Sigmoid colon (tissue), 4 donors: Measurements from ENCODE around the gene NIPSNAP3A.
"Not testable (repeated sequence)": the region's sequence is repeated elsewhere in the genome, so short reads cannot be mapped to it uniquely, and the experiment has no call there.

ENCODE experiments used
- POLR2AphosphoS5 ChIP-seq, 4 donors: sonication (generic); formaldehyde crosslinking; IDR thresholded peaks; one replicate each; pipeline ENCODE4 v1.6.1; 2017; ENCODE audit warnings: antibody characterized with exemption in 4 of 4
- TF ChIP-seq, protein P1 (sequence below), 4 experiments: fragments of 450-650 bp in 3 of 4; fragments of 200-600 bp in 1 of 4; IDR thresholded peaks; one replicate each; pipeline ENCODE4 v1.5.1; 2016 to 2019; ENCODE audit warnings: antibody characterized with exemption in 4 of 4, mild to moderate bottlenecking in 3 of 4, moderate library complexity in 2 of 4

DNA sequence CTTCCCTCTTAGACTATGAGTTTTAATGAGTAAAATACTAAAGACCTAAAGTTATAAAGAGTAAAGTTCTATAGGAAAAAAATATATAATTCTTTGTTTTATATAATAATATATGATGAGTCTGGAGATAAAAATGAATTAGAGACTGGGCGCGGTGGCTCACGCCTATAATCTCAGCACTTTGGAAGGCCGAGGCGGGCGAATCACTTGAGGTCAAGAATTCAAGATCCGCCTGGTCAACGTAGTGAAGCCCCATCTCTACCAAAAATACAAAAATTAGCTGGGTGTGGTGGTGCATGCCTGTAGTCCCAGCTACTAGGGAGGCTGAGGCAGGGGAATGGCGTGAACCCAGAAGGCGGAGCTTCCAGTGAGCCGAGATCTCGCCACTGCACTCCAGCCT, 21.5 kb downstream of the NIPSNAP3A start:
- TF ChIP-seq POLR2AphosphoS5 (IDR thresholded peaks at IDR 0.05), result not testable (repeated sequence)
- TF ChIP-seq, protein P1, sequence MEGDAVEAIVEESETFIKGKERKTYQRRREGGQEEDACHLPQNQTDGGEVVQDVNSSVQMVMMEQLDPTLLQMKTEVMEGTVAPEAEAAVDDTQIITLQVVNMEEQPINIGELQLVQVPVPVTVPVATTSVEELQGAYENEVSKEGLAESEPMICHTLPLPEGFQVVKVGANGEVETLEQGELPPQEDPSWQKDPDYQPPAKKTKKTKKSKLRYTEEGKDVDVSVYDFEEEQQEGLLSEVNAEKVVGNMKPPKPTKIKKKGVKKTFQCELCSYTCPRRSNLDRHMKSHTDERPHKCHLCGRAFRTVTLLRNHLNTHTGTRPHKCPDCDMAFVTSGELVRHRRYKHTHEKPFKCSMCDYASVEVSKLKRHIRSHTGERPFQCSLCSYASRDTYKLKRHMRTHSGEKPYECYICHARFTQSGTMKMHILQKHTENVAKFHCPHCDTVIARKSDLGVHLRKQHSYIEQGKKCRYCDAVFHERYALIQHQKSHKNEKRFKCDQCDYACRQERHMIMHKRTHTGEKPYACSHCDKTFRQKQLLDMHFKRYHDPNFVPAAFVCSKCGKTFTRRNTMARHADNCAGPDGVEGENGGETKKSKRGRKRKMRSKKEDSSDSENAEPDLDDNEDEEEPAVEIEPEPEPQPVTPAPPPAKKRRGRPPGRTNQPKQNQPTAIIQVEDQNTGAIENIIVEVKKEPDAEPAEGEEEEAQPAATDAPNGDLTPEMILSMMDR (IDR thresholded peaks at IDR 0.05), result not testable (repeated sequence)
